RWPE2 (cell line): ENCODE measurements around the gene NME7.

ENCODE experiments used
- ATAC-seq: fragments of 200-7000 bp; cut with Tn5 transposase; 3 replicates; pipeline ENCODE4 v1.9.1; 2021; ENCODE audit warnings: low read depth
- DNase-seq: peaks from one replicate; pipeline ENCODE4 v3.0.0-alpha.2; 2020; ENCODE audit warnings: low spot score
- H3K27ac ChIP-seq: fragments of 450-650 bp; 2 replicates; pipeline ENCODE4 v1.5.1; 2017; ENCODE audit warnings: mild to moderate bottlenecking; ENCODE audit not compliant: poor library complexity, severe bottlenecking
- H3K27me3 ChIP-seq: fragments of 250-450 bp; sonication (Bioruptor Pico); 2 replicates; pipeline ENCODE4 v1.5.1; 2021; ENCODE audit warnings: mild to moderate bottlenecking, moderate library complexity; ENCODE audit not compliant: insufficient read depth, poor library complexity, severe bottlenecking
- H3K36me3 ChIP-seq: fragments of 250-450 bp; sonication (Bioruptor Pico); 2 replicates; pipeline ENCODE4 v1.5.1; 2020; ENCODE audit warnings: low read depth, mild to moderate bottlenecking, moderate library complexity
- H3K4me1 ChIP-seq: fragments of 250-450 bp; sonication (Bioruptor Pico); 2 replicates; pipeline ENCODE4 v1.5.1; 2021; ENCODE audit warnings: mild to moderate bottlenecking, moderate library complexity; ENCODE audit not compliant: insufficient read depth, poor library complexity, severe bottlenecking
- H3K4me3 ChIP-seq: fragments of 250-450 bp; sonication (Bioruptor Pico); 2 replicates; pipeline ENCODE4 v1.5.1; 2021; ENCODE audit warnings: mild to moderate bottlenecking, moderate library complexity; ENCODE audit not compliant: severe bottlenecking
- H3K9me3 ChIP-seq: fragments of 250-450 bp; sonication (Bioruptor Pico); 2 replicates; pipeline ENCODE4 v1.5.1; 2021; ENCODE audit warnings: mild to moderate bottlenecking, moderate library complexity; ENCODE audit not compliant: severe bottlenecking
- CTCF ChIP-seq: fragments of 450-650 bp; IDR thresholded peaks from one replicate; pipeline ENCODE4 v1.5.1; 2017; ENCODE audit warnings: mild to moderate bottlenecking, moderate library complexity; ENCODE audit not compliant: poor library complexity, severe bottlenecking

Gene NME7

GRCh38 chr1:169103480-169103893 lies 264.1 kb downstream of the NME7 start:
- Histone ChIP-seq H3K36me3 (peaks cover 7% of the 10 kb centered on the region; the same call in 1 of the 2 replicates), H3K9me3 (no peaks in the 10 kb centered on the region), H3K4me1 (peaks cover 2% of the 10 kb centered on the region), H3K4me3 (no peak overlapping the region), H3K27ac (no peak overlapping the region), H3K27me3 (no peaks in the 10 kb centered on the region)
- DNase-seq (no peak), ATAC-seq (no peak)
- TF ChIP-seq CTCF = no peak

GRCh38 chr1:169103002-169103401 lies 264.6 kb downstream of the NME7 start:
- Histone ChIP-seq H3K9me3 (no peaks in the 10 kb centered on the region), H3K4me1 (peaks cover 2% of the 10 kb centered on the region), H3K27ac (no peak overlapping the region), H3K27me3 (no peaks in the 10 kb centered on the region), H3K4me3 (no peak overlapping the region), H3K36me3 (peaks cover 3% of the 10 kb centered on the region; the same call in 1 of the 2 replicates)
- DNase-seq = no peak
- TF ChIP-seq CTCF = no peak
- ATAC-seq = no peak

- Histone ChIP-seq H3K27me3 (no peaks in the 10 kb centered on the region), H3K27ac (no peak overlapping the region), H3K9me3 (no peaks in the 10 kb centered on the region), H3K4me3 (no peak overlapping the region), H3K4me1 (peaks cover 2% of the 10 kb centered on the region), H3K36me3 (no peaks in the 10 kb centered on the region)
- DNase-seq = no peak
- TF ChIP-seq CTCF = no peak
- ATAC-seq = peak; percentile 32
Observed at GRCh38 chr1:169102567-169102966, 265.0 kb downstream of the NME7 start.

GRCh38 chr1:169100651-169101088 lies 266.9 kb downstream of the NME7 start:
- no peak for TF ChIP-seq CTCF
- Histone ChIP-seq H3K27me3 (no peaks in the 10 kb centered on the region), H3K9me3 (no peaks in the 10 kb centered on the region), H3K36me3 (no peaks in the 10 kb centered on the region), H3K4me1 (peaks cover 2% of the 10 kb centered on the region), H3K4me3 (no peak overlapping the region), H3K27ac (no peak overlapping the region)
- no peak for DNase-seq
- no peak for ATAC-seq

GRCh38 chr1:169100208-169100607 lies 267.4 kb downstream of the NME7 start:
- no peaks in the 10 kb centered on the region for H3K36me3 ChIP-seq
- no peaks in the 10 kb centered on the region for H3K9me3 ChIP-seq
- ATAC-seq (no peak), DNase-seq (no peak)
- H3K4me3 ChIP-seq = no peak overlapping the region
- no peak for TF ChIP-seq CTCF
- peaks cover 4% of the 10 kb centered on the region for H3K4me1 ChIP-seq
- no peak overlapping the region for H3K27ac ChIP-seq
- no peaks in the 10 kb centered on the region for H3K27me3 ChIP-seq
